ENCODE data around the gene CRACR2A.

The CRACR2A gene

DNA sequence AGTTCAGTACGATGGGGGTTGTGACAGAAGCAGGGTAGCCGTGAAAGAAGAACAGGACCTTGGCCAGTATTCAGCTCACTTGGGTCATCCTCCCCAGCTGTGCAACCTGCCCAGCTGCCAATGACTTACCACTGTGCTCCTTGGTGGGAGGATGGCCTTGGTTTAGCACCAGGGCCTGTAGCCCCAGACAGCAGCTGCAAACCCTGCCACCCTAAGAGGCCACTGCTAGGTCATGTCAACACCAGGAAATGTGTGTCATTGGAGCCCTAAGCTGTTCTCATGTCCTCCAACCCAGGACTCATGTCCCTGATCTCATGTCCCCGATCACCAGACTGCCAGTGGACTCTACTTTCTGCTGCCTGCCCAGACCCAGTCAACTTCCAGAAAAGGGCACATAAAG, 3.0 kb upstream of the CRACR2A start:
- H3K27me3 ChIP-seq, result peaks cover 6% of the 10 kb centered on the region; the same call in 1 of the 2 replicates
- no peaks in the 10 kb centered on the region for H3K9me3 ChIP-seq
- H3K36me3 ChIP-seq, result no peaks in the 10 kb centered on the region
- H3K4me1 ChIP-seq, result no peaks in the 10 kb centered on the region
- no peak overlapping the region for H3K4me3 ChIP-seq (ENCODE audit: low read depth, low read length)
- no peak for DNase-seq
- TF ChIP-seq CTCF (IDR thresholded peaks at IDR 0.05; ENCODE audit: low read depth, low read length), result no peak

DNA sequence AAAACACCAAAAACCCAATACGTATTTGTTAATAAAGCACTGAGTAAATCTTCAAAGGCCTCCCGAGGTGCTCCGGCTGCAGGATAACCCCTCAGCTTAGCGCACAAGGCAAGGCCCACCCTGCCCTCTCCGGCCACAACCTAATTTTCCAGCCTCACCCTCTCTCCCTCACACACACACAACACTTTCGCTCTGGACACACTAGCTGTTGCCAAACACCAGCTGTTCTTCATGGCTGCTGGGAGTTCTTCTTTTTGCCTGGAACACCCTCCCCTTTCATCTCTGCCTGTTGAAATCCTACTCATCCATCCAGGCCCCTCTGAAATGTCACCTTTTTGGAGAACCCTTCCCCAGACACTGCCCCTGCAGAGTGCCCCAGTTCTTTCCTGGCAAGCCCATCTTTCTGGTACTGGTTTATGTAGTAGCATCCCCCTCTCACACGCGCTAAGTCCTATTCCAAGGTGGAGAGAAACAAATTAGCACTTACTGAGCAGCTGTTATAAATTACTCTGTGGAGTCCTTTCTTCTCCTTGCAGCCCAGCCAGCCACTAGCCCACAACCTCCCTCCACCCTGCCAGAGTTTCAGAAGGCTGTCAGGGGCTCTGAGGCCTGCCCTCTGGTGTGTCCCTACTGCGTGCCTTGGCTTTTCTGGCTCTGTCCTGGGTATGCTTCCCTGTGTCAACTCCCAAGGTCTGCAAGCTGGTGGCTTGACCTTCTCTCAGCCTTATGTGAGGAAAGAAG, 805 bp upstream of the CRACR2A start:
- no peak overlapping the region for H3K4me3 ChIP-seq (ENCODE audit: low read depth, low read length)
- H3K9me3 ChIP-seq, result no peaks in the 10 kb centered on the region
- no peak for TF ChIP-seq CTCF (IDR thresholded peaks at IDR 0.05; ENCODE audit: low read depth, low read length)
- no peaks in the 10 kb centered on the region for H3K4me1 ChIP-seq
- peaks cover 6% of the 10 kb centered on the region; the same call in 1 of the 2 replicates for H3K27me3 ChIP-seq
- DNase-seq, result no peak
- H3K36me3 ChIP-seq, result no peaks in the 10 kb centered on the region

DNA sequence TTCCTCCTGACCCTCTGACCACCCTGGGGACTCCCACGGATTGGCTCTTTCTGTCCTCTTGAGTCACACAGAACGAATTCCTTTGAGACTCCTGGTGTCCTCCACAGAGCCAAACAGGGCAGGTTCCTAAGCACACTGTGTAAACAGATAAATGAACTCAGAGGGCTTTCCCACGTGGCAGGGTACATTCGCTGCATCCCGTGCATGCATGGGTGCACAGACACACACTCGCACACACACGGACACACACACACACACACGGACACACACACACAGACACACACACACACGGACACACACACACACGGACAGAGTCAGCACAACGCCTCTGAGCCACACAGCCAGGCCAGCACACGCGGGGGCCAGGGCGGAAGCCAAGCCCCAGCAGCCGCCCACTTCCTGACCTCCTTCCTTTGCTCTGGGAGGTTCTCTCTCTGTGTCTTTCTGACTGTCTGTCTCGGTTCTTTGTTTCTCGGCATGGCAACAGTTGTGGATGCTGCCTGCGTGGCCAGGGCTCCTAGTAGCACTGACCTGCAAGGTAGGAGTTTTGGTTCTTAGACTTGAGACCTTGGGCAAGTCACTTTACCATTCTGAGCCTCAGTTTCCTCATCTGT, 706 bp downstream of the CRACR2A start:
- Histone ChIP-seq H3K4me1 (no peaks in the 10 kb centered on the region), H3K27me3 (peaks cover 6% of the 10 kb centered on the region; the same call in 1 of the 2 replicates), H3K4me3 (ENCODE audit: low read depth, low read length) (peak overlapping the region; percentile 44), H3K9me3 (no peaks in the 10 kb centered on the region), H3K36me3 (no peaks in the 10 kb centered on the region)
- no peak for DNase-seq
- TF ChIP-seq CTCF (IDR thresholded peaks at IDR 0.05; ENCODE audit: low read depth, low read length), result no peak

GRCh38 chr12:3751151-3752095, 1.5 kb downstream of the CRACR2A start:
- no peak for DNase-seq
- Histone ChIP-seq H3K4me1 (no peaks in the 10 kb centered on the region), H3K9me3 (no peaks in the 10 kb centered on the region), H3K27me3 (peaks cover 6% of the 10 kb centered on the region; the same call in 1 of the 2 replicates), H3K36me3 (no peaks in the 10 kb centered on the region), H3K4me3 (ENCODE audit: low read depth, low read length) (no peak overlapping the region)
- TF ChIP-seq CTCF (IDR thresholded peaks at IDR 0.05; ENCODE audit: low read depth, low read length), result no peak

DNA sequence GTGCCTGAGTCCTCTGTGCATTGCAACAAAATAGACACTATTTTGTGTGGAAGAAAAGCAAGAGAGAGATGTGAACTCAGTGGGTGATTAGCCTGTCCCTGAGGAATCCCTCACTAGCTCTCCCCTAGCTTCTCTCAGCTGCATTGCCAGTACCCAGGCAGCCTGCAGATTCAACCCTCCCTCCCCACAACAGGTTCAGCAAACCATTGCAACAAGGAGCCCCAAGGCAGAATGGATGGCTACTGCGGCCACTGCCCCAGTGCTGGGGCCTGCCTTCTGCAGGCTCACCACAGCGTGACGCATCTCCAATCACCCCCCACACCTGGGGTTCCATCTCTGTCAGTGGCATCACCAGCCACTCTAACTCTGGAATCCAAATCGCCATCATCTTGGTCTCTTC, 2.3 kb downstream of the CRACR2A start:
- no peak for DNase-seq
- no peak for TF ChIP-seq CTCF (IDR thresholded peaks at IDR 0.05; ENCODE audit: low read depth, low read length)
- Histone ChIP-seq H3K27me3 (peaks cover 6% of the 10 kb centered on the region; the same call in 1 of the 2 replicates), H3K4me1 (no peaks in the 10 kb centered on the region), H3K4me3 (ENCODE audit: low read depth, low read length) (no peak overlapping the region), H3K36me3 (no peaks in the 10 kb centered on the region), H3K9me3 (no peaks in the 10 kb centered on the region)

Data from BE2C (cell line).